GM21447 (cell line): ENCODE measurements around the gene SLC6A9.

Experiments used
- ATAC-seq: cut with Tn5 transposase; IDR thresholded peaks from one replicate; pipeline ENCODE4 v1.9.1; 2021; ENCODE audit not compliant: unreplicated experiment

Gene SLC6A9

DNA sequence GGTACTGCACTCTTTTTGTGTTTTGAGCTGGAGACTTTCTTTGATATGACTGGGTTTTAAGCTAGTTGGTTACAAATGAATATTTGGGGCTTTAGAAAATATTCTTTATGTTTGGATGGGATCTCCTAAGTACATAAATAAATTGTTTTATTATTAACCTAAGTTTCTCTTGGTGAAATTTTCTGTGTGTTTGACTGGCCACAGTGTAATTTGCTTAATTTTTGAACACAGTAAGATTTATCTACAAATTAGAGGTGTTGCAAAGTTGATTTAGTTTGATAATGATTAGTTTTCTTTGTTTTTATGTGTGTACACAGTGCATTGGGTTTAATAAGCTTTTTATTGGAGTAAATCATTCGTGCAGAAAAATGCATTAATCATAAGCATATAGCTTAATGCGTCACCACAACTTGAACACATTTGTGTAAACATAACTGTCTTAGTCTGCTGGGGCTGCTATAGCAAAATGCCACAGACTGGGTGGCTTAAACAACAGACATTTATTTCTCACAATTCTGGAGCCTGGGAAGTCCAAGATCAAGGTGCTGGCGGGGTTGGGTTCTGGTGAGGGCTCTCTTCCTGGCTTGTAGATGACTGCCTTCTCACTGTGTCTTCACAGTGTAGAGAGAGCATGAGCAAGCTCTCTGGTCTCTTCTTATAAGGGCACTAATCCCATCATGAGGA lies 17.4 kb upstream of the SLC6A9 start:
- ATAC-seq, result no peak

DNA sequence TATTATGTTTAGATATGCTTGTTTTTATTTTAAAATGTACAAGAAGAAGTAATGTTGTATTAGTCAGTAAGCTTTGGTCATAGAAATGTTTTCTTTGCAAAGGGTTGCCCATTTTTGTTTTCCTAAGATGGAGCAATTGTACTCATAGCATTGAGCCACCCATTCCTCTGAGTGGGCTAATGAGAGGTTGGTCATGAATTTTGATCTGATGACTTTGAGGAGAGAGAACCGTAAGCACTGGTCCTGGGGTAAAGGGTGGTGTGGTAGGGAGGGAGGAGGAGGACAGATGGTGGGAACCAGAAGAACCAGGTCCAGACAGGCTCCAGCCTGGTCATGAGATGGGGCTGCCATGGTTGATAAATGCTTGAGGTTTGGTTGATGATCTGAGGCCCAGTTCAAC lies 15.9 kb upstream of the SLC6A9 start:
- ATAC-seq, result no peak

DNA sequence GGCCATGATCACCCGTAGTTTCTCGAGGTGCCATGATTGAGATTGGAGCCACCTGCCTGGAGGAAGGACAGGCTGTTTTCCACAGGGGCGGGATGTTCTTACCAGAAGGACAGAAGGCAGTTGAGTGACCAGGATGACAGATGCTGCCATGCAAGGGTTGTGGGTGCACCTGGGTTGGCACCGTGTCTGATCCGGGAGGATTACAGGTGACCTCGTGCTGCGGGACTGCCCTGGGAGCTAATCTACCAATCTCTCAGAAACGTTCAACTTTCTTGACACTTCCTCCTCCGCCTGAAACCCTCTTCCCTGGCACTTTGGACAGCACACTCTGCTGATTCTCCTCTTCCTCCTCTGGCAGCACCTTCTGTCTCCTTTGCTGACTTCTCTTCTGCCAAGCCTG lies 13.8 kb upstream of the SLC6A9 start:
- no peak for ATAC-seq

DNA sequence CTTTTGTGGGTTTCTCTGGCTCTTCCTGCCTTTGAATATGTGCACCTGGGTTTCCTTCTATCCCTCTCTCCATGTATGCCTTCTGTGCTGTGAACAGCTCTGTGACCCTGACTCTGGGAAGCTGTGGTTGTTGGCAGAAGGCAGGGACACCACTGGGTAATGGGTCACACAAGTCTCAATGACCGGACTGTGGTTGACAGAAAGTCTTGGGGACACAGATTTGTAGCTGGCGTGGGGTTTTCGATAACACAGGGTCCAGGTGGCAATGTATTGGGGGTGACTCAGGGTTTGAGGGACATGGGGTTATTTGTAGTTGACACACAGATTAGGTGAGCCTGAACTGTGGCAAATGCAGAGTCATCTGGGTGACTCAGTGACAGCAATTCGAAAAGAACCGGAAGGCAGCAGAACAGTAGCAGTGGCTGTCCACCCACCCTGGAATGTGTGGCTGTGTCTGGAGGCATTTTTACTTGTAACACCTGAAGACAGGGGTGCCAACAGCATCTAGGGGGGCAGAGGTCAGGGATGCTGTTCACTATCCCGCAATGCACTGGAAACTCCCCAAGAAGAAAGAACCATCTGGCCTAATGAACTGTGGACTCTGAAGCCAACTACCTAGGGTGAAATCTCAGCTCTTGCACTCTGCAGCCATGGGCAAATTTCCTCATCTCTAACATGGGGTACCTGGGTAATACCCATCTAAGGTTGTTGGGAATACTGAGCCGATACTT lies 13.0 kb upstream of the SLC6A9 start:
- no peak for ATAC-seq

DNA sequence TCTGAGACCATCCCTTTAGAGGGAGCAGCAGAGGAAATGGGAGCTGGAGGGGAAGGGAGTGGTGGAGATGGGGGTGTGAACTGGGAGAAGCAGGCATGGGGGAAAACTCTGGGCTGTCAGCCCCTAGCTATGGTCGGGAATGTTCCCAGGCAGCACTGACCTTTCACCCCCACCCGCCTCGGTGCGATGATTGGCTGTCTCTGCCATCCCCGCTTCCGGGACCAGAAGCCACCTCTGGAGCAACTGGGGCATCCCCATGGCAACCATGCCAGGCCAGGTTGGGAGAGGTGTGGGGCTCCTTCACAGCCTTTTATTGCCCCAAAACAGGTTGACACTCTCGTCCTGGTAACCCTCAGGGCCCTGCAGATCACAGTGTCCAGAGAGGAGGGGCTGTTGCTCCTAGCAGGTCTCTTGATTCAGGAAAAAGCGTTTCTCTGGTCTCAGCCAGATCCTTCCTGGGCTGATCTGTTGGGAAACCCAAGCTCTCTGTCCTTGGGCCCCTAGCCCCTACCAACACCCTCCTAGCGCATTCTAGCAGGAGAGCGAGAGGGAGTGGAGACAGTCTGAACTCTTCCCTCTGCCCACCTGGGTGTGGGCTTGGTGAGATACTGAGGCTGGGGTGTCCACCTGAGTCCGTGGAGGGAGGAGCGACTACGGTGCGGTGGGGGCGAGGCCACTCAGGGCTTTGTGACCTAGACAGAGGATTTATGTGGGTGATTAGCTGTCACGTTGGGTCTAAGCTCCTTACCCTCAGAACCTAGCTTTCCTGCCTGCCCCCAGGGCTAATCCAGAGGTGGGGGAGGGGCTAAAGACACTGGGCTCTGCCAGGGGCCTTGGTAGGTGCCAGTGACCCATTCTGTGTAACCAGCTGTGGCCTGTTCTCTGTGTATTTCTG lies 12.2 kb upstream of the SLC6A9 start:
- no peak for ATAC-seq

DNA sequence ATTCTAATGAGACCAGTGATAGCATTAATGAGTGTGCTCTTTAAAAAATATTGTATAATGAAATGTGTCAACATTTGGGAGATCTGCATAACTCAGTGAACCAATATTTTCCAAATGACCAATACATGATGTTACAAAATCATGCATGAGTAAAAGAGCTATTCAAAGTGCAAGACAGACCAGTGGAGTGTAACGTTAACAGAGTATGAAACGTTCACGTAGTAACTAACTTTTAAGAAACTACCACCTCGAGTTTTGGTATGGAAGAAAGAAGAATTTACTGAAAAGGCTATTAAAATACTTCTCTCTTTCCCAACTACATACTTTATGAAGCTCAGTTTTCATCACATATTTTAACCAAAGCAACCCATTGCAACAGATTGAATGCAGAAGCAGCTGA lies 9.6 kb upstream of the SLC6A9 start:
- ATAC-seq, result no peak

DNA sequence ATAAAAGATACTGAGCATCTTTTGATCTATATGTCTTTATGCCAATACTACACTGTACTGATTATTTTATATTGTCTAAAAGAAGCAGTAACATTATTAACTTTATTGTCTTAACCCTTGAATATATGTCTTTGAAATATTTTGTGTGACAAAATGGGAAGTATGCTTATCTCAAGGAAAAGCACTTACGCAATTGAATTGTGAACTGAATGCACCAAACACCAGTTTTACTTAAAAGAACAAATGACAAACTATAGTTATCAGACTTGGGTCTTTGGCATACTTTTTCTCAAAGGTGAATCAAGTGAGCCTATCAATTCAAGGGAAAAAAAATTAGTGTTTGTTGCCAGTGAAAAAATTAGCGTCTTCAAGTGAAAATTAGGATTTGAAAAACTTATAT lies 9.2 kb upstream of the SLC6A9 start:
- no peak for ATAC-seq

DNA sequence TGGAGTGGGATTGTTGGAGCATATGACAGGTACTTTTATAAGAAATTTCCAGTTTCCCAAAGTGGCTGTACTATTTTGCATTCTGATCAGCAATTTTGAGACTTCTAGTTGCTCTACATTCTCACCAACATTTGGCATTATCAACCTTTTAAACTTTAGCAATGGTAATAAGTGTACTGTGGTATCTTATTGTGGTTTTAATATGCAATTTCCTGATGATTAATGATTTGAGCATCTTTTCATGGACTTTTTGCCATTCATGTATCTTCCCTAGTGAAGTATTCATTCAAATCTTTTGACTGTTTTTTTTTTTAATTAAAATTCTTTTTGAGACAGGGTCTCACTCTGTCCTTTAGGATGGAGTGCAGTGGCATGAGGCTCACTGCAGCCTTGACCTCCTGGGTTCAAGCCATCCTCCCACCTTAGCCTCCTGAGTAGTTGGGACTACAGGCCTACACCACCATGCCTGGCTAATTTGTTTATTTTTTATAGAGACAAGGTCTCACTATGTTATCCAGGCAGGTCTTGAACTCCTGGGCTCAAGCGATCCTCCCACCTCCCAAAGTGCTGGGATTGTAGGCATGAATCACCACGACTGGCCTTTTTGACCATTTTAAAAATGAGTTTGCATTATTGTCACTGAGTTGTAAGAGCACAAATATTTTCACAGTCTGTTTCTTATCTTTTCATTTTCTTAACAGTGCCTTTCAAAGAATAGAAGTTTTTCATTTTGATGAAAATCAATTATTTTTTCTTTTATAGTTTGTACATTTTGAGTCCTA lies 7.8 kb upstream of the SLC6A9 start:
- no peak for ATAC-seq

DNA sequence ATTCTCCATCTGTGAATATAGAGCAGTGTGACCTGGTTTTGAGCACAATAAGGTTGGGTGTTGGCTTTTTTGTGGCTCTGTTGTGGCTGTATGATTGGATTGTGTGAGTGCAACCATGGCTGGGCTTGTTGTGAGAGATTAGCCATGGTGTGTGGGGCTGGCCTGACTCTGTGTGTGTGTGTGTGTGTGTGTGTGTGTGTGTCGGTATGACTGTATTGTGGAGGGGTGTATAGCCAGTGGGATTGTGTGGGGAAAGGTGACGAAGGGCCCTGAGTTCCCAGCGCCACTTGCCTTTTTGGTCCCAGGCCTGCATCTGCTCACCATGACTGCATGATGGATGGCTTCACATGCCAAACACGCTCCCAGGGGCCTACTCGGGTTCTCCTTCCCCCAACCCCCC lies 5.9 kb upstream of the SLC6A9 start:
- no peak for ATAC-seq

DNA sequence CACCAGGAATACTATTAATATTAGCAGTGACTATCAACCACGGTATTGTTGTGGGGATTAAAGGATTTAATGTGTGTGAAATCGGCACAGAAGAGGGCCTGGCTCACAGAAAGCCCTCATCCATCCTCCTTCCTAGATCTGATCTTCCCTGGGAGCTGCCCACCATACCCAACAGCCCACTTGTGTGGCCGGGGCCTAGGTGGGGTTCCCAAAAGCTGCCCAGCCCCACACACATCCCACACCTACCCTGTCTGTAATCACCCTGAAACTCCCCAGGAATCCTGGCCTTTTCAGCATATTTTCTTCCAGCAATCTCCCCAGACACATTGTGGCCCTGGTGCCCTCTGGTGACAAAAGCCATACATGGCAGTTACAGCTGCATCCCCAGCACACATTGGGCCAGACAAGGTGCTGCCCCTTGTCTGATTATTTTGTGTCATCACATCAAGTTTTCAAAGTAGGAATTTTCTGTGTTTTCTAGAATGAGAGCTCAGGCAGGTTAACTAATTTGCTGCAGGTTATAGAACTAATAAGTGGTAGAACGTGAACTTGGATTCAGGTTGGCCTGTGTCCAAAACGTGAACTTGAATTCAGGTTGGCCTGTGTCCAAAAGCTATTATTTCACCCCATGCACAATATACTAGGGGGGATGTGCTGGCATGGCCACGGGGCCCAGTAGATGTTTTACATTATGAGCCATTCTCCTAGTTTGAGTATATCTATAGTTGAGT lies 5.3 kb upstream of the SLC6A9 start:
- ATAC-seq, result no peak

DNA sequence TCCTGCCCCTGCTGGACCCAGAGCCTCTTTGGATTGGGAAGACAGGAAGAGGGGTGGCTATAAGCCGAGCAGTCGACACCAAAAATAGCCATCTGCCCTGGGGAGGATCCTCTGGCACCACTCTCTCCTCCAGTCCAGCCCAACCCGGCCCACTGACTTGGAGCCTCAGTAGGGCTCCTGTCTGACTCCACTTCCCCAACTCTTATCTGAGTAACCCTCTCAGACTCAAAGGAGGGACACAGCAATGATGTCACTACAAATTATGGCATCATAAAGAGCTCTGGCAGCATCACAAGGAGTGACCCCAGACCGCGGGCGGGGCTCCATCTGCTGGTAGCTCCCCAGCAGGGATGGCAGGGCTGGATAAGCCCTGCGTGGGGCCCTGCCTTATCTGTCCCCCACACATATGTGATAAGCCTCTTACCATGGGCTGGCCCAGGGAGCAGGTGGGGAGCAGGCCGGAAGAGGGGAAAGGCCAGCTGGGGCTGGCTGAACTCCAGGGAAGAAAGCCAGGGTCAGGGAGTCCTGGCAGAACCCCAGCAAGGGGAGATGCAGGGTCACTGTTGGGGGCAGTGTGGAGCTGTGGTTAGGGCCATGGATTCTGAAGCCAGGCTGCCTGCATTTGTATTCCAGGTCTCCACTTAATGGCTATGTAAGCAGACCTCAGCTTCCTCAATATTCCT lies 4.6 kb upstream of the SLC6A9 start:
- ATAC-seq, result no peak

DNA sequence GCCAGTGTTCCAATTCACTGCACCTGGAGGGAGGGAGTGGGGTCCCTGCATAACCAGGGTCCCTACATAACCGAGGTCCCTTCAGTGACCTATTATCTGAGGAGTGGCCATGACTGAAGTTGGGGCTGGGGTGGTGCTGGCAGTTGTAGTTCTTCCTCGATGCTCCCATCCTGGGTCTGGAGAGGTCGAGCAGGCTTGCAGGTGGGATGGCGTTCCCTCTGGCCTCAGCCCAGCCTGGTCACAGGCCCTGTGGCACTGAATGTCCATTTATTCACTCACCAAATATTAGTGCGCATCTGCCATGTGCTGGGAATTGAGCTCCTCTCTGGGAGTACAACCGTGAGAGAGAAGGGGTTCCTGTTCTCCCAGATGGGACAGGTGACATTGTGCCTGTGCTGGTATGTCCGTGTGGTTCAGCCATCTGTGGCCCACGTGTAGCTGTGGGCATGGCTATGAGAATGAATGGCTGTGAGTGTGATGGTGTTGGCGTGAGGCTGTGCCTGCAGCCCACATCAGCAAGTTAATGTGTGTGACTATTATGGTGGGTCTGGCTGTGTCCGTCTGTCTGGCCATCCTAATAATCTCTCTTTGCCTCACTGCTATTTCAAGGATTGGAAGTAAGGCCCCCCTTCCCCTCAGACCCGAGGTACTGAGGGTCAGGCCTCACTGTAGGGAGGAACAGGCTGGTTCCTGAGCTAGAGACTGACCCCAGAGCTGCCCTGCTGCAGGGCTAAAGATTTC lies 3.9 kb upstream of the SLC6A9 start:
- ATAC-seq, result no peak

DNA sequence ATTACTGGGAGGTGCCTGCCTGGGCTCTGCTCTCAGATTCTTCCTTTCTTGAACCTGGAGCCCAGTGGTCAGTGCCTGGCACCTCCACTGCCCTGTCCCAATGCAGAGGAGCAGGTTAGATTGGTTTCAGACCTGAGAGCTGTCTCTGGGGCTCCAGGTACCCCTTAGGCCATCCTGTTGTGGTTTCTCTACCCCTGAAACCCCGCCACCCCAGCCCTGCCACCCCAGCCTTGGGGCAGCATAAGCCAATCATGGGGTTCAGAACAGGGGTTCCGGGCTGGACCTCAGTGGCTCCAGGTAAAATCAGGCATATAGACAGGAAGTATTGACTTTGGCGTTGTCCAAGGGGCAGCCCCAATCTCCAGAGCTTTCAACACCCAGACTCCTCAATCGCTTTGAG lies 3.2 kb upstream of the SLC6A9 start:
- no peak for ATAC-seq

DNA sequence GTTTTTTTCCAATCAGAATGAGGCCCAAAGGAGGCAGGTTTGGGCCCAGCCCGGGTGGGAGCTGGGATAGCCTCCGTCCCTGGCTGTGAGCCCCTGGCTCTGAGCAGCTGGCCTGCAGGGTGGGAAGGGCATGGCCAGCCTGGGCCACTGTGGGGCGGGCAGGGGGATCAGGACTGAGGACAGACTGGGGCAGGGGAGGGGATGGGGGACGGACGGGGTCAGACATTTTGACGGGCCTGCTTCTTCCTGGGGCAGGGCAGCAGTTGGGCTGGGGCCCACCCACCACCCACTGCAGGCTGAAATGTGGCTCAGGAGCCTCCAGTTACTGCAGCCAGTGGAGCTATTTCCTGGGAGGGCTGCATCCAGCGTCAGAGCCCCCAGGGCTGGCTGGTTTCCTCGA lies 2.5 kb upstream of the SLC6A9 start:
- no peak for ATAC-seq

DNA sequence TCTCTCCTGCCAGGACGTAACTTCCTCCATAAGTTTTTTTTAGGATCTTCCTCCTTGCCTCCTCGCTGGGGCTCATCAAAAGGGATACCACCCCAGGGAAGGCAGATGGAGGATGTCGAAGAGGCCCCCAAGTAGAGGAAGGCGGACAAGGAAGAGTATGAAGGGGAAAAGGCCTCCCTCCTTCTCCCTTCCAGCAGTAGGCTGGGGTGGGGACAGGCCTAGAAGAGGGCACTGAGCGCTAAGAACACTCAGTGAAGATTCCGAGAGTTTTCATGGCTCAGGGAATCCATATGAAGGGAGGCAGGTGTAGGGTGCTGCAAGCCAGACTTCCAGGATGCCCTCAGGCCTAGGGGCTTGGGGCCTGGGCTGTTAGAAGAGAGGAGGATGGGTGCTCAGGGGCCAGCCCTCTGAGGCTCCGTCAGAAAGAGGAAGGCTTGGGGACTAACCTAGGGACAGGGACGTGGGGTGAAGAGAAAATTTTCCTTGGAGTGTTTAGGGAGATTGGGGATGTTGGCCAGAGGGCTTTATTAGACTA lies 1.8 kb upstream of the SLC6A9 start:
- ATAC-seq, result no peak

DNA sequence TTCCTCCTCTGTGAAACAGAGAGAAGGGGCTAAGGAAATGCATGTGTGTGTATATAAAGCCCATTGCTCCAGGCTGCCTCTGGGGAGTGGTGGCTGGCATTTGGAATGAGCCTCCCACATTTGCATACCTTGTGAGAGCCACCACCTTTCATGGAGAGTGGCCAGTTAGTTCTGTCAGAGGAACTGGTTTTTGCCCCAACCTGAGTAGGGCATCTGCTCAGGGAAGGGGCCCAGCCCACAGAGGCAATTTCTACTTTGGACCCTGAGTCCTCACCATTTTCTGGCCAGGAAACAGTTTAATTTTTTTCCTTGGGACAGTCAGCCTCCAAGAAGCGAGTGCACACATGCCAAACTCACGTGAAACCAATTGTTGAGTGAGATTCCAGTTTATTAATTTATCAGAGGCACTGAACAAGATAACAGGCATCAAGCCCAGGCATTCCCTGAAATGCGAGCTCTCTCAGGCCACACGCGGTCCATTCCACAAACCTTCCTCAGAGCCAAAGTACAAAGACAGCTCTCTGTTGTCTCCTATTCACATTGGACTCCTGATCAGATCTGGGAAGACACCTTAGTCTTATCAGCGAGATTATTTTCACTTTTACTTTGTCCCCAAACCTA lies 1.0 kb upstream of the SLC6A9 start:
- ATAC-seq, result no peak

DNA sequence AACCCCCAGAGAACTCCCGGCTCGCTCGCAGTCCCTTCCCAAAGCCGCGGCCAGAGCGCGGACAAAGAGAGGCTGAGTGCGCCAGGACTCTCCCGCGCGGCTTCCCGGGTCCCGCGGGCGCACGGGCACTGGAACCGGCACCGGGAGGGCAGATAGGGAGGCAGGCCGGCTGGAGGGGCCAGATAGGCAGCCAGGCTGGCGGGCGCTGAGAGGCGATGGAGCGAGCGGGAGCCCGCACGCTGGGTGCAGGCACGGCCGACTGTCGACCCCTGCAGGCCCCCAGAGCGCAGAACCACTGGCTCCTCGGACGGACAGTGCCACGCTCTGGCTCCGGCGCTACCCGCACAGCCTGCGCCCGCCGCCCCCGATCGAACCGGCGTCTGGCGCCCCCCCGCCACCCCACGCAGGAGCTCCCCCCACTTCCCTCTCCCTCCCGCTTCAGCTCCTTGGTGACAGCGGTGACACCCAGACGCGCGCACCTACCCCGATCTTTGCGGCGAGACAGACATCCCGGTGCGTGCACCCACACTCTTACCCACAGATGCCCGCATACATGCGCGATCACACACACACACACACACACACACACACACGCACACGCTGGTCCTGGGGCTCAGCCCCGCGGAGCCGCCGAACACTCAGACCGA lies 534 bp downstream of the SLC6A9 start:
- ATAC-seq, result peak; percentile 24
